Measurements from ENCODE around the gene NT5M. TPM values are rescaled to one million over a fixed set of nuclear protein-coding genes. Genes with fewer than 3 reads are reported as not detected.
A peak's percentile ranks its signal among the peaks of the same experiment; 100 is the strongest.

The NT5M gene
- total and polyA plus RNA-seq, 11 donors, result 4.1 to 15.1 (median 7.6) TPM

- Histone ChIP-seq H3K36me3 (no peaks in the 10 kb centered on the region), H3K27ac (no peak overlapping the region), H3K9me3 (peaks cover 0 to 18% (median 0%) of the 10 kb centered on the region in 12 donors), H3K4me1 (peaks cover 0 to 27% (median 12%) of the 10 kb centered on the region in 12 donors), H3K27me3 (no peaks in the 10 kb centered on the region), H3K4me3 (no peak overlapping the region)
- TF ChIP-seq POLR2A (IDR thresholded peaks at IDR 0.05) (no peak), CTCF (IDR thresholded peaks at IDR 0.05) (peak; percentile 94 to 100 (median 98))
- WGBS, 4 donors, result 64 to 84% (median 71%) methylated on average over 8 to 10 of the region's 10 CpGs
- peak; percentile 61 to 78 (median 70) for ATAC-seq
- peak; percentile 73 to 83 (median 74) for DNase-seq
- intact Hi-C loops (cut with DNase I), result loop anchor here (1.0 to 10.0 kb wide), 17 partner anchors 66 to 678 kb away; partner anchors contain the start of genes RASD1 (in 6 of the 10), ATPAF2 (in 1 of the 10), GID4 (in 1 of the 10) and MED9 (in 1 of the 10)
Observed at GRCh38 chr17:17356149-17356930, 53.2 kb downstream of the NT5M start.

- WGBS, 4 donors, result 86 to 94% (median 89%) methylated on average over 10 of the region's 10 CpGs
- intact Hi-C loops (cut with DNase I), result loop anchor here (1.0 to 10.0 kb wide), 17 partner anchors 65 to 678 kb away; partner anchors contain the start of genes RASD1 (in 6 of the 10), ATPAF2 (in 1 of the 10), GID4 (in 1 of the 10) and MED9 (in 1 of the 10)
- Histone ChIP-seq H3K27me3 (no peaks in the 10 kb centered on the region), H3K4me1 (peaks cover 0 to 23% (median 10%) of the 10 kb centered on the region in 12 donors), H3K36me3 (no peaks in the 10 kb centered on the region), H3K27ac (no peak overlapping the region), H3K9me3 (peaks cover 0 to 18% (median 0%) of the 10 kb centered on the region in 12 donors), H3K4me3 (no peak overlapping the region)
- DNase-seq (no peak), ATAC-seq (no peak)
- TF ChIP-seq CTCF (IDR thresholded peaks at IDR 0.05) (no peak), POLR2A (IDR thresholded peaks at IDR 0.05) (no peak)
Observed at GRCh38 chr17:17356931-17357270, 53.7 kb downstream of the NT5M start.

GRCh38 chr17:17358060-17358751 lies 55.0 kb downstream of the NT5M start:
- Histone ChIP-seq H3K4me1 (peaks cover 0 to 15% (median 6%) of the 10 kb centered on the region in 12 donors), H3K36me3 (no peaks in the 10 kb centered on the region), H3K27ac (no peak overlapping the region), H3K27me3 (no peaks in the 10 kb centered on the region), H3K4me3 (no peak overlapping the region), H3K9me3 (peaks cover 0 to 18% (median 0%) of the 10 kb centered on the region in 12 donors)
- intact Hi-C loops (cut with DNase I), result loop anchor here (5.0 to 10.0 kb wide), 11 partner anchors 64 to 677 kb away; partner anchors contain the start of genes RASD1 (in 5 of the 10), ATPAF2 (in 1 of the 10), GID4 (in 1 of the 10) and MED9 (in 1 of the 10)
- no peak for TF ChIP-seq CTCF (IDR thresholded peaks at IDR 0.05)
- TF ChIP-seq POLR2A (IDR thresholded peaks at IDR 0.05), result no peak
- no peak for ATAC-seq
- DNase-seq, result peak in 1 of 5 donors; percentile 28
- 74 to 91% (median 79%) methylated on average over 3 of the region's 3 CpGs for WGBS, 4 donors

Measured in heart left ventricle (tissue), 16 donors.